Bronchial epithelial cell (primary cell): ENCODE results near the gene ARPIN. TPM values are rescaled to one million over a fixed set of nuclear protein-coding genes. Genes with fewer than 3 reads are reported as not detected.
"Not testable (repeated sequence)": the region's sequence is repeated elsewhere in the genome, so short reads cannot be mapped to it uniquely, and the experiment has no call there.

Experiments
- DNase-seq: peaks from one replicate; pipeline ENCODE4 v3.0.0-alpha.2; 2010; ENCODE audit warnings: low read depth
- FAIRE-seq: peaks from 2 replicates; lab custom pipeline; 2011; peaks lifted over from hg19 to GRCh38; lab: Jason Lieb, UNC
- H3K27me3 ChIP-seq: 2 replicates; pipeline ENCODE4 v1.5.1; 2011; ENCODE audit warnings: low read length; ENCODE audit not compliant: control insufficient read depth, insufficient read depth
- H3K36me3 ChIP-seq: 2 replicates; pipeline ENCODE4 v1.5.1; 2011; ENCODE audit warnings: low read length; ENCODE audit not compliant: control insufficient read depth, insufficient read depth
- H3K4me3 ChIP-seq: 2 replicates; pipeline ENCODE4 v1.5.1; 2011; ENCODE audit warnings: mild to moderate bottlenecking, low read depth, low read length, control low read depth
- total RNA-seq: library from RNA; depleted of rRNA; stranded (reverse); fragments of >200 nt; gene quantifications from 2 replicates; pipeline ENCODE4 v1.2.1, GENCODE V29; 2014
- TF ChIP-seq, protein P1 (sequence below): IDR thresholded peaks from 2 replicates; pipeline ENCODE4 v1.5.1; 2011; ENCODE audit warnings: mild to moderate bottlenecking, moderate library complexity, low read length, control low read depth, inconsistent platforms; ENCODE audit not compliant: insufficient read depth, severe bottlenecking

The ARPIN gene
- total RNA-seq: 4.5 and 12.9 TPM in 2 replicates

DNA sequence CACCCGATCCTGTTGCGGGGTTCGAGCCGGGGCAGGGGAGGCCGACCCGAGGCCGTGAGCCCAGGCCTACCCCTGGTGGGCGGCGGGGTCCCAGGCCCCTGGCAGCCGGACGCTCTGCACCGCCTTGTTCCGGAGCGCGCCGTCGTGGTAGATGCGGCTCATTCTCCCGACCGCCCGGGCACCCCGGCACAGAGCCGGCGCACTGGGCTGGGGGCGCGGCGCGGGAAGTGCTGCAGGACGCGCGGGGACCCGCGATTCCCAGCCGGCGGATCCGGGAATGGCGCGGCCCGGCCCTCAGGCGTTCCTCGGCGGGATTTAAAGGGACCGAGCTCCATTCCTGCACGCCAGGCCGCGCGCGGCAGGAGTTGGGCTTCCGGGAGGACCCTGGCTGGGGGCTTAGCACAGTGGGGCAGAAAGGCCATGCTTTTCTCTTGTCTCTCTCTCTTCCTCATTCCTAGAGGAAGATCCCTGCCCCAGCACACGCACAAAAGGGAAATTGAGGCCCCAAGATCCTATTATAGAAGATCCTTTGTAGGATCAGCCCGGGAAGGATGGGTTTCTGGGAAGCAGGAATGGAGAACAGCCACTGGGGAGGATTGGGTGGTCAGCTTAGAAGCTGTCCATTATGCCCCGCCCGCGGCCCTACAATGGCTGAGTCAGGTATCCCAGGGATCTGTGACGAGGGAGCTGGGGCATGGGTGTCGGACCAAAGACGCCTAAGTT is at the start of gene ARPIN:
Gene ARPIN, minus strand, starts transcription at position 279 of the 723 bp plus-strand sequence. Its CDS starts 117 bp downstream, at position 162.
- TF ChIP-seq, protein P1, sequence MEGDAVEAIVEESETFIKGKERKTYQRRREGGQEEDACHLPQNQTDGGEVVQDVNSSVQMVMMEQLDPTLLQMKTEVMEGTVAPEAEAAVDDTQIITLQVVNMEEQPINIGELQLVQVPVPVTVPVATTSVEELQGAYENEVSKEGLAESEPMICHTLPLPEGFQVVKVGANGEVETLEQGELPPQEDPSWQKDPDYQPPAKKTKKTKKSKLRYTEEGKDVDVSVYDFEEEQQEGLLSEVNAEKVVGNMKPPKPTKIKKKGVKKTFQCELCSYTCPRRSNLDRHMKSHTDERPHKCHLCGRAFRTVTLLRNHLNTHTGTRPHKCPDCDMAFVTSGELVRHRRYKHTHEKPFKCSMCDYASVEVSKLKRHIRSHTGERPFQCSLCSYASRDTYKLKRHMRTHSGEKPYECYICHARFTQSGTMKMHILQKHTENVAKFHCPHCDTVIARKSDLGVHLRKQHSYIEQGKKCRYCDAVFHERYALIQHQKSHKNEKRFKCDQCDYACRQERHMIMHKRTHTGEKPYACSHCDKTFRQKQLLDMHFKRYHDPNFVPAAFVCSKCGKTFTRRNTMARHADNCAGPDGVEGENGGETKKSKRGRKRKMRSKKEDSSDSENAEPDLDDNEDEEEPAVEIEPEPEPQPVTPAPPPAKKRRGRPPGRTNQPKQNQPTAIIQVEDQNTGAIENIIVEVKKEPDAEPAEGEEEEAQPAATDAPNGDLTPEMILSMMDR: no peak
- Histone ChIP-seq H3K4me3 (peak within 1 kb of the TSS; percentile 61), H3K27me3 (no peaks in the 10 kb centered on the region), H3K36me3 (peaks cover 3% of the 10 kb centered on the region)
- DNase-seq (no peak), FAIRE-seq (no peak)

DNA sequence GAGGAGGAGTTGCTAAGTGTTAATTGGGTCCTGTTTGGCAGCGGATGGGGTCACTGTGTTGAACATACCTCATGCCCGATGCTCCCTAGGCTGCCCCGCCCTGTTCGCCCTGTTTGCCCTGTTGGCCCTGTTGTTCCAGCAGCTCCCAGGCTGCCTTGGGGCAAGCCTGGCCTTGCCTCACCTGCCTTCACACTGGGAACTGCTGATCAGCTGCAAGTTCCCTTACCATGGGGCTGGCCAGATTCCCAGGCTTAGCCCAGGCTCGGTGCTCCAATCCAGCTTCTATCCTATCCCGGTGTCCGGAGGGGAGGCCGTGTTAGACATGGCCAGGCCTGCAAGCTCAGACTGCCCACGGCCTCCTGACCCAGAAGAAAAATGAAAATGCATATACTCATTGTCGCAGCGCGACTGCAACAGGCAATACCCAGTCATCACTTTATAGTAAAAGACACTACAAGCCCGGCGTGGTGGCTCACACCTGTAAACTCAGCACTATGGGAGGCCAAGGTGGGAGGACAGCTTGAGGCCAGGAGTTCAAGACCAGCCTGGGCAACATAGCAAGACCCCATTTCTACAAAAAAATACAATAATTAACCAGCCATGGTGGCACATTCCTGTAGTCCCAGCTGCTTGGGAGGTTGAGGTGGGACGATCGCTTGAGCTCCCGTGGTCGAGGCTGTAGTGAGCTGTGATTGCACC is 45.5 kb upstream of the ARPIN start:
- DNase-seq (peak; percentile 91), FAIRE-seq (peak; percentile 80)
- Histone ChIP-seq H3K36me3 (no peaks in the 10 kb centered on the region), H3K27me3 (no peaks in the 10 kb centered on the region), H3K4me3 (no peak overlapping the region)
- TF ChIP-seq, protein P1: no peak

DNA sequence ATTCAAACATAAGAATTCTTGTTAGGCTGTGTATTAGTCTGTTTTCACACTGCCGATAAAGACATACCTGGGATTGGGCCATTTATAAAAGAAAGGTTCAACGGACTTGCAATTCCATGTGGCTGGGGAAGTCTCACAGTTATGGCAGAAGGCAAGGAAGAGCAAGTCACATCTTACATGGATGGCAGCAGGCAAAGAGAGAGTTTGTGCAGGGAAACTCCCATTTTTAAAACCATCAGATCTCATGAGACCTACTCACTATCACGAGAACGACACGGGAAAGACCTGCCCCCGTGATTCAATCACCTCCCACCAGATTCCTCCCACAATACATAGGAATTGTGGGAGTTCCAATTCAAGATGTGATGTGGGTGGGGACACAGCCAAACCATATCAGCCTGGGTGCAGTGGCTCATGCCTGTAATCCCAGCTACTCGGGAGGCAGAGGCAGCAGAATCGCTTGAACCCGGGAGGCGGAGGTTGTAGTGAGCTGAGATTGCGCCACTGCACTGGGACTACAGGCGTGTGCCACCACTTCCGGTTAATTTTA is 42.8 kb upstream of the ARPIN start:
- not testable (repeated sequence) for DNase-seq, H3K36me3 ChIP-seq, FAIRE-seq, H3K4me3 ChIP-seq, H3K27me3 ChIP-seq

DNA sequence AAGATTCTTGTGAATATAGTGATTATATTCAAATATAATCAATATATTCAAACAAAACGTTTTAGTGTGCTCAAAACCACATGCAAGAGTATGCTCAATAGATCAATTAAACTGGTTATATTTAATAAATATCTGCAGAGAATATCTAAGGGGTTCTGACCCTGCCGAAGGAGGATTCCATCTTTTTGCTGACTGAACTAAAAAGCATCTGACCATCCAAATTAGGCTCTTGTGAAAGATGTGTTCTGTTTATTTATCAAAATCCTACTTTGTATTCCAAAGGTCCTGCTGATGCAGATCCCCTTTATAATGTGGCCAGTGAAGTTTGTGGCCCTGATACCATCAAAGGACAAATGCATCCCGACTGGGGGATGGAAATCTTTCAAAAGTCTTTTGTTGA is 41.8 kb upstream of the ARPIN start:
- TF ChIP-seq, protein P1: no peak
- FAIRE-seq: no peak
- H3K36me3 ChIP-seq: no peaks in the 10 kb centered on the region

DNA sequence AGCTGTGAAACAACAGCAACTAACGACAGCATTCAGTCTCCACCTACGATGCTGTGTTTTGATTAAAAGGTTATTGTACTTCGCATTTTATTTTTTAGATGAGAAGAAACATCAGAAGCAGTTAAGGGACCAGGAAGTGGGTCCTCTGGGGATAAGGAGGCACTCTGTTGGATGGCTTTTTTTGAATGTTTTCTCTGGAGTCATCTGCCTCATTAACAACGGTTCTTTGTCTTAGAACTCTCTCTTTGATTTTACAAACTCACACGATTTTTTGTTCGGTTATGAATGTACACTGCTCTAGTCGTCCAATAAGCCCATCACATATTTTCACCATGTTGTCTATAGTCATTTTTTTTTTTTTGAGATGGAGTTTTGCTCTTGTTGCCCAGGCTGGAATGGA is 36.0 kb upstream of the ARPIN start:
- FAIRE-seq (no peak), DNase-seq (no peak)
- Histone ChIP-seq H3K36me3 (no peaks in the 10 kb centered on the region), H3K4me3 (no peak overlapping the region), H3K27me3 (no peaks in the 10 kb centered on the region)
- TF ChIP-seq, protein P1: no peak

More for the DNA sequence above, 41.8 kb upstream of the ARPIN start:
- Histone ChIP-seq H3K27me3 (no peaks in the 10 kb centered on the region), H3K4me3 (no peak overlapping the region)
- DNase-seq: no peak

DNA sequence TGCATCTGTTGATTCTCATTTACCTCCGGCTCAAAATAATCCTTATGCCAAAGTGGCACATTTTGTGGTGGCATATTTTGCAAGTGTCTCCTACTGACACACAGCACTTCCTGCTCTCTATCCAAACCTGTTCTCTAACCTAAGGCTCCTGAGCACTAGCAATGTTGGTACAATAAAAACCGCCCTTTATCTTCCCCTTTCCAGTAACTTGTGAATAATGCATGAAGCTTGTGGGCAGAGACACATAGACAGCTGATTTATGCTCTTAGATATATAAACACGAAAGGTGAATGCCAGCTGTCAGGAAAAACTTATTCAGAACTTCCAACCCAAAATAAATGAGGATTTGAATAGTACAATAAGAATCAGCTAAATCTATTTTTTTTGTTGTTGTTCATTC is 34.6 kb upstream of the ARPIN start:
- Histone ChIP-seq H3K36me3 (no peaks in the 10 kb centered on the region), H3K4me3 (no peak overlapping the region), H3K27me3 (no peaks in the 10 kb centered on the region)
- no peak for DNase-seq
- no peak for FAIRE-seq
- TF ChIP-seq, protein P1: no peak
